Tibial nerve (tissue), 4 donors: ENCODE results near the gene SELPLG. TPM values are rescaled to one million over a fixed set of nuclear protein-coding genes. Genes with fewer than 3 reads are reported as not detected.

Experiments used
- DNase-seq, 2 donors: peaks; one replicate each; pipeline ENCODE4 v3.0.0-alpha.2; 2019; ENCODE audit warnings: low spot score in 2 of 2
- H3K27ac ChIP-seq, 4 donors: fragments of 200-600 bp; sonication (generic) in 3 of 4; one replicate each; pipeline ENCODE4 v1.5.1; 2017 to 2019; ENCODE audit warnings: mild to moderate bottlenecking in 1 of 4
- H3K27me3 ChIP-seq, 2 donors: fragments of 200-600 bp; sonication (generic) in 1 of 2; one replicate each; pipeline versions ENCODE4 v1.5.1 to v1.6.0; 2017 to 2019
- H3K36me3 ChIP-seq, 3 donors: fragments of 200-600 bp; sonication (generic); one replicate each; pipeline ENCODE4 v1.5.1; 2018 to 2019
- H3K4me1 ChIP-seq, 4 donors: fragments of 200-600 bp; sonication (generic) in 3 of 4; one replicate each; pipeline ENCODE4 v1.5.1; 2017 to 2019
- H3K4me3 ChIP-seq, 4 donors: fragments of 200-600 bp; sonication (generic) in 3 of 4; one replicate each; pipeline ENCODE4 v1.5.1; 2017 to 2019; ENCODE audit warnings: mild to moderate bottlenecking in 1 of 4, moderate library complexity in 1 of 4
- H3K9me3 ChIP-seq, 4 donors: fragments of 200-600 bp; sonication (generic) in 3 of 4; one replicate each; pipeline ENCODE4 v1.5.1; 2017 to 2019
- EP300 ChIP-seq, 2 donors: sonication (generic); formaldehyde crosslinking; IDR thresholded peaks; one replicate each; pipeline ENCODE4 v1.6.1; 2017; ENCODE audit warnings: antibody characterized with exemption in 2 of 2, mild to moderate bottlenecking in 1 of 2
- POLR2A ChIP-seq, 2 donors: fragments of 450-650 bp; IDR thresholded peaks; one replicate each; pipeline ENCODE4 v1.6.1; 2017; ENCODE audit warnings: antibody characterized with exemption in 2 of 2, mild to moderate bottlenecking in 2 of 2, moderate library complexity in 2 of 2
- WGBS, 2 donors: methylation state at CpG; one replicate each; pipeline ENCODE4 v1.1.5; 2018; 5-methylcytosine and 5-hydroxymethylcytosine counted together
- total RNA-seq, 4 donors: library from RNA; depleted of rRNA; stranded (reverse); fragments of >200 nt; gene quantifications; one replicate each; pipeline ENCODE4 v1.1.0, GENCODE V29; 2016
- TF ChIP-seq, protein P1 (sequence below), 5 experiments: fragments of 200-600 bp in 3 of 5; fragments of 450-650 bp in 2 of 5; sonication (generic) in 3 of 5; IDR thresholded peaks; one replicate each; pipeline ENCODE4 v1.5.1; 2016 to 2019; ENCODE audit warnings: antibody characterized with exemption in 5 of 5, mild to moderate bottlenecking in 3 of 5, moderate library complexity in 2 of 5

Gene SELPLG
- total RNA-seq, 4 donors from 2014 or later, result 4.5 to 15.1 (median 9.2) TPM

DNA sequence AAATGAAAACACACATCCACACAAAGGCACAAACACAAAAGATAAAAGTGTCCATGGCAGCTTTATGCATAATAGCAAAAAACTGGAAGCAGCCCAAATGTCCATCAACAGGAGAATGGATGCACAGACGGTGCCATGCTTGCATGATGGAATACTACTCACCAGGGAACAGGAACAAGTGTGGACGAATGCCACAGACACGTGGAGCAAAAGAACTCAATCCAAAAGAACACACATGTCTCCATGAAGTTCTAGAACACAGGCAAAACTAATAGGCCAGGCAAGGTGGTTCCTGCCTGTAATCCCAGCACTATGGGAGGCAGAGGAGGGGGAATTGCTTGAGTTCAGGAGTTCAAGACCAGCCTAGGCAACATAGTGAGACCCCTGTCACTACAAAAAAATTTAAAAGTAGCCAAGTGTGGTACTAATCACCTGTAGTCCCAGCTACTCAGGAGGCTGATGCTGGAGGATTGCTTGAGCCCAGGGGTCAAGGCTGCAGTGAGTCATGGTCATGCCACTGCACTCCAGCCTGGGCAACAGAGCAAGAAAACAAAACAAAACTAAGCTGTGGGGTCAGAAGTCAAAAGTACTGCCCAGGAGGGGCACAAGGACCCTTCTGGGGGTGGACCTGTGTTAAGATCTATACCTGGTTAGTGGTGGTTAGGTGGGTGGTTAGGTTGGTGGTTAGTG lies 28.5 kb downstream of the SELPLG start:
- peaks cover 0 to 3% of the 10 kb centered on the region in 2 donors for H3K27me3 ChIP-seq
- no peak for DNase-seq
- TF ChIP-seq, protein P1, sequence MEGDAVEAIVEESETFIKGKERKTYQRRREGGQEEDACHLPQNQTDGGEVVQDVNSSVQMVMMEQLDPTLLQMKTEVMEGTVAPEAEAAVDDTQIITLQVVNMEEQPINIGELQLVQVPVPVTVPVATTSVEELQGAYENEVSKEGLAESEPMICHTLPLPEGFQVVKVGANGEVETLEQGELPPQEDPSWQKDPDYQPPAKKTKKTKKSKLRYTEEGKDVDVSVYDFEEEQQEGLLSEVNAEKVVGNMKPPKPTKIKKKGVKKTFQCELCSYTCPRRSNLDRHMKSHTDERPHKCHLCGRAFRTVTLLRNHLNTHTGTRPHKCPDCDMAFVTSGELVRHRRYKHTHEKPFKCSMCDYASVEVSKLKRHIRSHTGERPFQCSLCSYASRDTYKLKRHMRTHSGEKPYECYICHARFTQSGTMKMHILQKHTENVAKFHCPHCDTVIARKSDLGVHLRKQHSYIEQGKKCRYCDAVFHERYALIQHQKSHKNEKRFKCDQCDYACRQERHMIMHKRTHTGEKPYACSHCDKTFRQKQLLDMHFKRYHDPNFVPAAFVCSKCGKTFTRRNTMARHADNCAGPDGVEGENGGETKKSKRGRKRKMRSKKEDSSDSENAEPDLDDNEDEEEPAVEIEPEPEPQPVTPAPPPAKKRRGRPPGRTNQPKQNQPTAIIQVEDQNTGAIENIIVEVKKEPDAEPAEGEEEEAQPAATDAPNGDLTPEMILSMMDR (IDR thresholded peaks at IDR 0.05), result no peak
- no peak for TF ChIP-seq EP300 (IDR thresholded peaks at IDR 0.05)
- no peak for TF ChIP-seq POLR2A (IDR thresholded peaks at IDR 0.05)
- 59 to 68% methylated on average over 3 of the region's 3 CpGs for WGBS, 2 donors
- H3K9me3 ChIP-seq, result no peaks in the 10 kb centered on the region
- H3K27ac ChIP-seq, result no peak overlapping the region
- no peak overlapping the region for H3K4me3 ChIP-seq
- H3K36me3 ChIP-seq, result no peaks in the 10 kb centered on the region
- H3K4me1 ChIP-seq, result peaks cover 0 to 24% (median 0%) of the 10 kb centered on the region in 4 donors

DNA sequence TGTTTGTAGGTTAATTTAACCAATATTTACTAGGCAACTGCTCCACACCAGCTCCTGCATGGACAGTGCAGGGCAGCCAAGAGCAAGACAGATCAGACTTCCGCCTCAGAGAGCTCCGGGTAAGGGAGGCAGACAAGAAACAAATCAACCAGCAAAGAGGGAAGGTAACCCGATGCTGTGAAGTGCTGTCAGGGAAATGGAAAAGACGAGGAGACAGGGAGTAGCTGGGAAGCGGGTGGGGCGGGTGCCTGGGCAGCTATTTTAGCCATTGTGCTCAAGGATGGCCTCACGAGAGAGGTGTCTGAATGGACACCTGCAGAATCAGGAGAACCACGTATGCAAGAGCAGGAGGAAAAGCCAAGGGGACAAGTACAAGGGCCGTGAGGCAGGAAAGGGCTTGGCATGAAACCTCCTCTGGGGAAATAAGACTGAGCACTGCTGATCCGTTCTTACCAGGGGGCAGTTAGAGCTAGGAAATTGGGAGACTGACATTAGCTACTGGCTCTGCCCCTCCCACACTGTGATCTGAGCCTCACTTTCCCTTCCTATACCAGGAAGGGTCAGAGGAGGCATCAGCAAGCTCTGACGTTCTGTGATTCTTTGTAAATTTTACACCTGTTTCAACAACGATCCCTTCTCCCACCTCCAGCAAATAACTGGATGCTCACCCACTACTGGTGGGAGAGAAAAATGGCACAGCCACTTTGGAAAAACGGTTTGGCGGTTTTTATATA lies 29.3 kb downstream of the SELPLG start:
- TF ChIP-seq POLR2A (IDR thresholded peaks at IDR 0.05) (no peak), EP300 (IDR thresholded peaks at IDR 0.05) (no peak)
- TF ChIP-seq, protein P1 (IDR thresholded peaks at IDR 0.05), result no peak
- DNase-seq, result no peak
- H3K27ac ChIP-seq, result no peak overlapping the region
- WGBS, 2 donors, result 50 to 61% methylated on average over 14 of the region's 14 CpGs
- no peaks in the 10 kb centered on the region for H3K9me3 ChIP-seq
- no peak overlapping the region for H3K4me3 ChIP-seq
- H3K36me3 ChIP-seq, result no peaks in the 10 kb centered on the region
- peaks cover 0 to 3% of the 10 kb centered on the region in 2 donors for H3K27me3 ChIP-seq
- H3K4me1 ChIP-seq, result peaks cover 0 to 16% (median 0%) of the 10 kb centered on the region in 4 donors

DNA sequence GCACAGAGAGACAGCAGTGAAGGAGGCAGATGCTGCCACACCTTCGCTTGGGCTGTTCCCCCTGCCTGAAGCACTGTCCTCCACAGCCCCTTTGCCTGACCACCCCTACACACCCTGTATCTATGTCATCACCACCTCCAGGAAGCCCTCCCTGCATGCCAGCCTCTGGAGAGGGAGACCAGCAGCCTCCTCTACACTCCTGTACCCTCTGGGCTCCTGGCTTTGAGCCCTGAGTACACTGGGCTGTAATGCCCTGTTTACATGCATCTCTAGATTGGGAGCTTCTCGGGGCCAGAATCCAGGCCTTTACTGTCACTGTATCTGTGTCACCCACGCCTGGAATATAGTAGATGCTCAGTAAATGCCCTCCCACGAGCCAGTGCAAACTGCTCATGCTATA lies 30.0 kb downstream of the SELPLG start:
- Histone ChIP-seq H3K27ac (no peak overlapping the region), H3K4me3 (no peak overlapping the region), H3K4me1 (peaks cover 0 to 10% (median 0%) of the 10 kb centered on the region in 4 donors), H3K36me3 (no peaks in the 10 kb centered on the region), H3K9me3 (no peaks in the 10 kb centered on the region), H3K27me3 (peaks cover 0 to 3% of the 10 kb centered on the region in 2 donors)
- TF ChIP-seq EP300 (IDR thresholded peaks at IDR 0.05), result no peak
- no peak for TF ChIP-seq POLR2A (IDR thresholded peaks at IDR 0.05)
- TF ChIP-seq, protein P1 (IDR thresholded peaks at IDR 0.05), result no peak
- no peak for DNase-seq
- 90 to 91% methylated on average over 4 of the region's 4 CpGs for WGBS, 2 donors

DNA sequence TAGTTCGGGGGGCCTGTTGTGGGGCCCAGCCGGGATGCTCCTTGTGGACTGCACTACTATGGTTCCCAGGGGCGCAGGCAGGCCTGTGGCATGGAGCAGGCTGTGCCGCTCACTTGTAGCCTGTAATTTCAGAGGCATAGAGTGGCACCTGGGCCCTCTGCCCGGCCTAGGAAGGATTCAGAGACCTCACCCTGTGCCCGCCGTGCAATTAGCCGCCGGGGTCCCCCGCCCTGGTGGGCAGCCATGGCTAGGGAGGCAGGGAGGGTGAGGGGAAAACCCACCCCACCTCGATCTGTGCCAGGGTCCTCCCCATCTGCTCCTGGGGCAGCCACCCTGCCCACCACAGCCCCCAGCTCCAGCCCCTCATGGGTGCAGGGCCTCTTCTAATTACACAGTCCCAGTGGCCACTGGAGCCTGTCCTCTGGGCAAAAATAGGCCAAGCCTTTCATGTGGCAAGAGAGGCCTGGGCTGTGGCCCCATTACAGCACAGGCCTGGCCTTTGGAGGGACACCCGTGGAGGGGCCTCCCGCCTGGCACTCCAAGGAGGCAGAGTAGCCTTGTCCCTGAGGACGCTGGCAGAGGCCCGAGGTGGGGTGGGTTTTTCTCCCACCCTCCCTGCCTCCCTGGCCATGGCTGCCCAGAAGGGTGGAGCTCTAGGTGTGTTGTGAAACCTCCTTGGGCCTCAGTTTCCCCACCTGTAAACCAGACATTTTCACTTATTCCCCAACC lies 30.6 kb downstream of the SELPLG start:
- Histone ChIP-seq H3K4me1 (peaks cover 0 to 7% (median 0%) of the 10 kb centered on the region in 4 donors), H3K27ac (no peak overlapping the region), H3K4me3 (no peak overlapping the region), H3K27me3 (peaks cover 0 to 3% of the 10 kb centered on the region in 2 donors), H3K9me3 (no peaks in the 10 kb centered on the region), H3K36me3 (no peaks in the 10 kb centered on the region)
- DNase-seq, result no peak
- WGBS, 2 donors, result 90 to 92% methylated on average over 9 to 14 of the region's 15 CpGs
- TF ChIP-seq POLR2A (IDR thresholded peaks at IDR 0.05) (no peak), EP300 (IDR thresholded peaks at IDR 0.05) (no peak)
- TF ChIP-seq, protein P1 (IDR thresholded peaks at IDR 0.05), result no peak
